ENCODE data around the gene CENPS. TPM values are rescaled to one million over a fixed set of nuclear protein-coding genes. Genes with fewer than 3 reads are reported as not detected.

Gene CENPS
- total and polyA plus RNA-seq, 2 of the 13 experiments (the other 11 are each of a cell fraction or from before 2014, with no cell fraction given), result 3.3 to 22.0 TPM

GRCh38 chr1:10396870-10397269, 33.4 kb upstream of the CENPS start (continued):
- TF ChIP-seq ZNF281 (CRISPR knock-in tag; IDR thresholded peaks at IDR 0.05; ENCODE audit: borderline replicate concordance), result no peak

DNA sequence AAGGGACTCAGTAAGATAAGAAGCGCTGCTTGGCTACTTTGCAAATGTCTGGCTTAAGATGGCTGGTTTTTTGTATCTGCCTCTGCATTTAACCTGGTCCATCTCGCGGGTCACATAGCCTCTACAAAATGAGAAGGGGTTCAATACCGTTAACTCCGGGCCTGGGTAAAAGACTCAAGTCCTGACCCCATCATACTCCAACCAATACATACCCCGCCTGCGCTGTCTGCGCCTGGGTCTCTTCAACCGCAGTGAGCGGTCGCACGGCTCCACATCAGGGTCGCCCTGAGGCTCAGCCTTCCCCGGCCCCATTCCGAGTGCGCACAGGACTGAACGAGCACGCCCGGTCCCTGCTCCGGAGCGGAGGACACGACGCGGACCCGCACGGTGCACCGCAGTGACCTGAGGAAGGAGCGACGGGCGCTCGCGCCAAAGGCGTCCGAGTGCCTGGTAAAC, 31.9 kb upstream of the CENPS start:
- ATAC-seq, result no peak
- no peaks in the 10 kb centered on the region for H3K9me3 ChIP-seq (ENCODE audit: low read length)
- in situ Hi-C loops (cut with HindIII; ENCODE audit: extremely low pct_ligation_motif_present, low pct_unique_long_range_greater_than_20kb), result no loop called here
- H3K27ac ChIP-seq (ENCODE audit: extremely low read length, insufficient read depth, low read length), result peak overlapping the region; percentile 97
- no peak for DNase-seq (ENCODE audit: low spot score)
- H3K4me3 ChIP-seq (replicated peaks in 1 of 3; ENCODE audit: insufficient read depth in 1 of 3, low read depth in 2 of 3, low read length in 3 of 3), result peak overlapping the region; percentile 59 to 80 (median 80)
- H3K4me1 ChIP-seq (ENCODE audit: insufficient read depth, low read length), result peaks cover 33% of the 10 kb centered on the region
- H3K27me3 ChIP-seq (ENCODE audit: control insufficient read depth in 1 of 2, insufficient read depth in 2 of 2, low read length in 2 of 2), result no peaks in the 10 kb centered on the region
- POLR2A ChIA-PET, result interaction anchor here (0.8 to 4.4 kb wide), 9 partner anchors 9 to 188 kb away, joined by 3 to 65 read pairs (median 6); partner anchors contain the start of genes CENPS and KIF1B
- TSS peak; percentile 77 for BruUV-seq (replicated peaks)
- 2% methylated on average over 19 of the region's 34 CpGs for WGBS (ENCODE audit: low lambda C conversion rate)
- H4K20me1 ChIP-seq (ENCODE audit: insufficient read depth, low read length), result no peaks in the 10 kb centered on the region
- peaks cover 26% of the 10 kb centered on the region for H3K79me2 ChIP-seq (ENCODE audit: insufficient read depth, low read length)
- FAIRE-seq, result no peak
- no peak overlapping the region for H2AFZ ChIP-seq (ENCODE audit: low read length)
- peak overlapping the region; percentile 63 for H3K9ac ChIP-seq (ENCODE audit: insufficient read depth, low read depth, low read length)
- H3K4me2 ChIP-seq (ENCODE audit: low read depth, low read length), result peak overlapping the region; percentile 97
- intact Hi-C loops (cut with micrococcal nuclease; ENCODE audit: unreplicated experiment), result no loop called here
- CTCF ChIA-PET (ENCODE audit: low intra/inter-chr PET ratio, low total read pairs), result no interaction called here
- peaks cover 0 to 6% of the 10 kb centered on the region in 2 experiments; a peak in 1 of 5 replicates for H3K36me3 ChIP-seq (replicated peaks in 1 of 2; ENCODE audit: control insufficient read depth in 1 of 2, insufficient read depth in 2 of 2, low read length in 2 of 2)
- 0 out of 2 replicates have a peak, but pooled peaks have one; percentile 47 for TF ChIP-seq ZNF264 (CRISPR knock-in tag; IDR thresholded peaks at IDR 0.05)
- TF ChIP-seq YEATS2 (CRISPR knock-in tag; IDR thresholded peaks at IDR 0.05; ENCODE audit: borderline replicate concordance), result no peak
- 0 out of 2 replicates have a peak, but pooled peaks have one; percentile 15 for TF ChIP-seq CCDC6 (CRISPR knock-in tag; IDR thresholded peaks at IDR 0.05)
- no peak for TF ChIP-seq GZF1 (CRISPR knock-in tag; IDR thresholded peaks at IDR 0.05)
- no peak for TF ChIP-seq ZNF546 (CRISPR knock-in tag; conservative IDR thresholded peaks at IDR 0.05)
- TF ChIP-seq CREB1 (IDR thresholded peaks at IDR 0.05), result no peak
- peak; percentile 33; the same call in 1 of the 2 replicates for TF ChIP-seq CREB1 (CRISPR knock-in tag; IDR thresholded peaks at IDR 0.05)
- no peak for TF ChIP-seq TEAD3 (CRISPR knock-in tag; optimal IDR thresholded peaks at IDR 0.05; ENCODE audit: borderline replicate concordance)
- no peak for TF ChIP-seq ZFP62 (CRISPR knock-in tag; IDR thresholded peaks at IDR 0.05)
- no peak for TF ChIP-seq ARNTL (CRISPR knock-in tag; IDR thresholded peaks at IDR 0.05)
- no peak for TF ChIP-seq ZNF704 (CRISPR knock-in tag; IDR thresholded peaks at IDR 0.05; ENCODE audit: borderline replicate concordance)
- TF ChIP-seq, protein P1, sequence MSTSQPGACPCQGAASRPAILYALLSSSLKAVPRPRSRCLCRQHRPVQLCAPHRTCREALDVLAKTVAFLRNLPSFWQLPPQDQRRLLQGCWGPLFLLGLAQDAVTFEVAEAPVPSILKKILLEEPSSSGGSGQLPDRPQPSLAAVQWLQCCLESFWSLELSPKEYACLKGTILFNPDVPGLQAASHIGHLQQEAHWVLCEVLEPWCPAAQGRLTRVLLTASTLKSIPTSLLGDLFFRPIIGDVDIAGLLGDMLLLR (CRISPR knock-in tag; IDR thresholded peaks at IDR 0.05), result 0 out of 2 replicates have a peak, but pooled peaks have one; percentile 45
- TF ChIP-seq ZIK1 (CRISPR knock-in tag; IDR thresholded peaks at IDR 0.05; ENCODE audit: borderline replicate concordance, low read depth), result peak; percentile 1; the same call in 1 of the 2 replicates
- TF ChIP-seq ZNF451 (CRISPR knock-in tag; IDR thresholded peaks at IDR 0.05), result no peak
- no peak for TF ChIP-seq TAF15 (IDR thresholded peaks at IDR 0.05; ENCODE audit: low read depth, low read length, poor library complexity, severe bottlenecking)
- TF ChIP-seq XBP1 (CRISPR knock-in tag; IDR thresholded peaks at IDR 0.05), result no peak
- no peak for TF ChIP-seq CBX2 (IDR thresholded peaks at IDR 0.05; ENCODE audit: low read depth, low read length)
- TF ChIP-seq CBX2 (CRISPR knock-in tag; IDR thresholded peaks at IDR 0.05; ENCODE audit: low read depth), result no peak
- 0 out of 2 replicates have a peak, but pooled peaks have one; percentile 47 for TF ChIP-seq ZFP37 (CRISPR knock-in tag; IDR thresholded peaks at IDR 0.05; ENCODE audit: borderline replicate concordance)
- no peak for TF ChIP-seq TEAD2 (CRISPR knock-in tag; IDR thresholded peaks at IDR 0.05)
